HEK293 (cell line): ENCODE data around the gene ELOVL2.

Experiments used
- BCL11B ChIP-seq: fragments of 450-650 bp; formaldehyde crosslinking; IDR thresholded peaks from 2 replicates; pipeline ENCODE4 v1.5.1; 2016; ENCODE audit warnings: low read depth, missing biosample characterization, missing genetic modification characterization
- CTCF ChIP-seq: fragments of 450-650 bp; formaldehyde crosslinking; IDR thresholded peaks from 2 replicates; pipeline ENCODE4 v1.5.1; 2016; ENCODE audit warnings: missing biosample characterization, missing genetic modification characterization
- GLI4 ChIP-seq: fragments of 450-650 bp; formaldehyde crosslinking; IDR thresholded peaks from 2 replicates; pipeline ENCODE4 v1.5.1; 2016; ENCODE audit warnings: missing biosample characterization, missing genetic modification characterization
- KLF1 ChIP-seq: fragments of 450-650 bp; formaldehyde crosslinking; IDR thresholded peaks from 2 replicates; pipeline ENCODE4 v1.5.1; 2016; ENCODE audit warnings: missing biosample characterization, missing genetic modification characterization
- KLF16 ChIP-seq: fragments of 450-650 bp; formaldehyde crosslinking; IDR thresholded peaks from 2 replicates; pipeline ENCODE4 v1.5.1; 2017; ENCODE audit warnings: missing biosample characterization, missing genetic modification characterization
- REST ChIP-seq: fragments of 450-650 bp; formaldehyde crosslinking; IDR thresholded peaks from 2 replicates; pipeline ENCODE4 v1.5.1; 2016; ENCODE audit warnings: missing biosample characterization, missing genetic modification characterization
- YY1 ChIP-seq: fragments of 450-650 bp; formaldehyde crosslinking; IDR thresholded peaks from 2 replicates; pipeline ENCODE4 v1.5.1; 2018; ENCODE audit warnings: missing biosample characterization, missing genetic modification characterization
- ZBTB8A ChIP-seq: fragments of 450-650 bp; formaldehyde crosslinking; IDR thresholded peaks from 2 replicates; pipeline ENCODE4 v1.5.1; 2016; ENCODE audit warnings: missing biosample characterization, missing genetic modification characterization
- ZFP3 ChIP-seq: fragments of 450-650 bp; formaldehyde crosslinking; IDR thresholded peaks from 2 replicates; pipeline ENCODE4 v1.5.1; 2016; ENCODE audit warnings: low read depth, missing biosample characterization, missing genetic modification characterization
- ZNF175 ChIP-seq: fragments of 450-650 bp; formaldehyde crosslinking; IDR thresholded peaks from 2 replicates; pipeline ENCODE4 v1.5.1; 2016; ENCODE audit warnings: missing biosample characterization, missing genetic modification characterization
- ZSCAN23 ChIP-seq: fragments of 450-650 bp; formaldehyde crosslinking; IDR thresholded peaks from 2 replicates; pipeline ENCODE4 v1.5.1; 2016; ENCODE audit warnings: missing biosample characterization, missing genetic modification characterization
- TF ChIP-seq, protein P1 (sequence below): fragments of 450-650 bp; formaldehyde crosslinking; conservative IDR thresholded peaks from 2 replicates; pipeline ENCODE4 v1.5.1; 2016; ENCODE audit warnings: low read depth, missing biosample characterization, missing genetic modification characterization

GRCh38 chr6:10947966-10948365 is 96.1 kb downstream of the ELOVL2 start:
- no peak for TF ChIP-seq CTCF
- no peak for TF ChIP-seq KLF16
- no peak for TF ChIP-seq YY1 (tag by site-specific recombination)
- TF ChIP-seq BCL11B (tag by site-specific recombination): no peak
- no peak for TF ChIP-seq ZFP3 (tag by site-specific recombination)
- TF ChIP-seq GLI4 (tag by site-specific recombination): no peak
- no peak for TF ChIP-seq ZSCAN23 (tag by site-specific recombination)
- no peak for TF ChIP-seq KLF1 (tag by site-specific recombination)
- TF ChIP-seq REST (tag by site-specific recombination): no peak
- TF ChIP-seq, protein P1, sequence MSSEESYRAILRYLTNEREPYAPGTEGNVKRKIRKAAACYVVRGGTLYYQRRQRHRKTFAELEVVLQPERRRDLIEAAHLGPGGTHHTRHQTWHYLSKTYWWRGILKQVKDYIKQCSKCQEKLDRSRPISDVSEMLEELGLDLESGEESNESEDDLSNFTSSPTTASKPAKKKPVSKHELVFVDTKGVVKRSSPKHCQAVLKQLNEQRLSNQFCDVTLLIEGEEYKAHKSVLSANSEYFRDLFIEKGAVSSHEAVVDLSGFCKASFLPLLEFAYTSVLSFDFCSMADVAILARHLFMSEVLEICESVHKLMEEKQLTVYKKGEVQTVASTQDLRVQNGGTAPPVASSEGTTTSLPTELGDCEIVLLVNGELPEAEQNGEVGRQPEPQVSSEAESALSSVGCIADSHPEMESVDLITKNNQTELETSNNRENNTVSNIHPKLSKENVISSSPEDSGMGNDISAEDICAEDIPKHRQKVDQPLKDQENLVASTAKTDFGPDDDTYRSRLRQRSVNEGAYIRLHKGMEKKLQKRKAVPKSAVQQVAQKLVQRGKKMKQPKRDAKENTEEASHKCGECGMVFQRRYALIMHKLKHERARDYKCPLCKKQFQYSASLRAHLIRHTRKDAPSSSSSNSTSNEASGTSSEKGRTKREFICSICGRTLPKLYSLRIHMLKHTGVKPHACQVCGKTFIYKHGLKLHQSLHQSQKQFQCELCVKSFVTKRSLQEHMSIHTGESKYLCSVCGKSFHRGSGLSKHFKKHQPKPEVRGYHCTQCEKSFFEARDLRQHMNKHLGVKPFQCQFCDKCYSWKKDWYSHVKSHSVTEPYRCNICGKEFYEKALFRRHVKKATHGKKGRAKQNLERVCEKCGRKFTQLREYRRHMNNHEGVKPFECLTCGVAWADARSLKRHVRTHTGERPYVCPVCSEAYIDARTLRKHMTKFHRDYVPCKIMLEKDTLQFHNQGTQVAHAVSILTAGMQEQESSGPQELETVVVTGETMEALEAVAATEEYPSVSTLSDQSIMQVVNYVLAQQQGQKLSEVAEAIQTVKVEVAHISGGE (tag by site-specific recombination): no peak
- TF ChIP-seq ZBTB8A (tag by site-specific recombination): no peak
- no peak for TF ChIP-seq ZNF175 (tag by site-specific recombination)
